Loucy (cell line): ENCODE measurements around the gene PPM1B.

Experiments
- CTCF ChIP-seq: fragments of 200-600 bp; sonication (generic); conservative IDR thresholded peaks from 2 replicates; pipeline ENCODE4 v1.5.1; 2014; ENCODE audit warnings: mild to moderate bottlenecking, antibody characterized with exemption, low read length
- EZH2phosphoT487 ChIP-seq: fragments of 200-600 bp; IDR thresholded peaks from 2 replicates; pipeline ENCODE4 v1.6.1; 2018; ENCODE audit warnings: antibody characterized with exemption, mild to moderate bottlenecking, moderate library complexity, borderline replicate concordance

- TF ChIP-seq CTCF (no peak), EZH2phosphoT487 (no peak)
These were observed 33.0 kb downstream of the PPM1B start for GRCh38 chr2:44201648-44202165.
